ENCODE data around the gene CEACAM1. TPM values are rescaled to one million over a fixed set of nuclear protein-coding genes. Genes with fewer than 3 reads are reported as not detected.
"Not testable (repeated sequence)": the region's sequence is repeated elsewhere in the genome, so short reads cannot be mapped to it uniquely, and the experiment has no call there.

CEACAM1 gene
- total RNA-seq, 1 donor from 2014 or later, result 10.9 TPM

- no peak for DNase-seq (ENCODE audit: low read depth in 2 of 2)
These were observed 15.5 kb downstream of the CEACAM1 start for GRCh38 chr19:42512743-42513304.

DNA sequence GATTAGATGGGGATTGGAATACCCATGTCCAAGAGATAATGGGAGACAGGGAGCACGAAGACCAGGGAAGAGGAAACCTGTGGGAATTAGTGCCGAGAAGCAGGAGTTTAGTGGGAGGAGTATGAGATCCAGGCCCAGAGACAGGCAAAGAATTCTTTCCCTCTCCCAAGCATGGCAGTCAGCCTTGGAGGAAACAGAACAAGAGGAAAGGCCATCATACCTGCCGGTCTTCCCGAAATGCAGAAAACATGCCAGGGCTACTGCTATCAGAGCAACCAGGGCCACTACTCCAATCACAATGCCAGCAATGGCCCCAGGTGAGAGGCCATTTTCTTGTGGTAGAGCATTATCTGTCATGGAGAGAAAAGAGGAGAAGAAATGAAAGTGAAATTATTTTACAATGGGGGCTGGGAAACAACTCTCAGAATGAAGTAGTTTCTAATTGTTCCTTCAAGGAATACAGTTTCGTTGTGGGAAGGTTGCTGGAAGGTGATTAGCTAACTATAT is 16.1 kb downstream of the CEACAM1 start:
- DNase-seq (ENCODE audit: low read depth in 2 of 2), result no peak

- no peak for DNase-seq (ENCODE audit: low read depth in 2 of 2)
These were observed 16.9 kb downstream of the CEACAM1 start for GRCh38 chr19:42511340-42511739.

DNA sequence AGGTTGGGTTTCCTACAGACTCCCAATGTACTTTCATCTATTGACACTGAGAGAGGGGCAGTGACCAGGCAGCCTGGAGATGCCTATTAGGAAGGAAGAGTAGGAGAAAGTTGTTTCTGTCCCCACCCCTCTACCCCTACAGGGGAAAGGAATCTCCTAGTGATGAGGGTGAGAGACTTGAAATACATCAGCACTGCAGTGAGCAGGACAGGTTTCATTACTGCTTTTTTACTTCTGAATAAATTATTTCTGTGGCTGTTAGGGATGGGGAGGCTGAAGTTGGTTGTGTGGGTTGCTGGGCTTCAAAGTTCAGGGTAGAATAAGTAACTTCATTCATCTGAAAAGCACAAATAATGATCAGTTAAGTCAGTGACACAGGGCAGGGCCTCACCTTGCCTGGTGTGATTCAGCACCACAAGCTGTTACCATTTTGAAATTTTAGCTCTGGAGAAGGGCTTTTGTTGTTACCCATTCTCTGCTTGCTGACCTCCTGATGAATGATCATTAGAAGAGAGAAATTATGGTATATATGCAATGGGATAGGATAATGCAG is 19.3 kb downstream of the CEACAM1 start:
- no peak for DNase-seq (ENCODE audit: low read depth in 2 of 2)

DNA sequence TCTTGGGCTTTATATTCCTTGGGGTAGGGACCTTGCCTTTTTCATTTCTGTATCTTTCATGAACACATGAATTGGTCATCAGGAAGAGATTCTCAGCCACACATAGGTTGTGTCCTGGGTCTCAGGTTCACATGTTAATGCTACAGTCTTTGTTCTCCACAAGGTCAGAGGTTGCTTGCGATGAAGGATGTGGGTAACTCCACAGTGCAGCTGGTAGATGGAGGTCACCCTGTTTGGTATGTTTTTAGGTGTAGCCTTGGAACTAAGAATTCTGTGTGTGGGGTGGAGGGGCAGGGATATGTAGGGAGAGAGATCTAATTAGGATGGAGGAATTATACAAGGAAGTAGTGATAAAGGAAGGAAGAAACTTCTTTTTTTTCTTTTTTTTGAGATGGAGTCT is 23.2 kb downstream of the CEACAM1 start:
- no peak for DNase-seq (ENCODE audit: low read depth in 2 of 2)

DNA sequence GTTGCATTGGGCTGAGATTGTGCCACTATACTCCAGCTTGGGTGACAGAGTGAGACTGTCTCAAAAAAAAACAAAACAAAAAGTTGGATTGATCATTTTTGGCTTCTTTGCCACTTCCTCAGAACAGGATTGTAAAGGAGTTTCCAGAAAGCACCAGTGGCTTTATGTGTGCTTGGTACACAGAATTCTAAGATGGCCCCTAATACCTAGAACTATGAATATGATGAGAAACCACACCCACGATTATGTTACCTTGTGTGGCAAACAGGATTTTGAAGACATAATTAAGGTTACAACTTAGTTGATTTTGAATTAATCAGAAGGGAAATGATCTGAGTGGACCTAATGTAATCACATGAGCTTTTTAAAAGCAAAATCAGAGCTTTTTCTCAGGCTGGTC is 26.5 kb downstream of the CEACAM1 start:
- DNase-seq (ENCODE audit: low read depth in 2 of 2), result no peak

DNA sequence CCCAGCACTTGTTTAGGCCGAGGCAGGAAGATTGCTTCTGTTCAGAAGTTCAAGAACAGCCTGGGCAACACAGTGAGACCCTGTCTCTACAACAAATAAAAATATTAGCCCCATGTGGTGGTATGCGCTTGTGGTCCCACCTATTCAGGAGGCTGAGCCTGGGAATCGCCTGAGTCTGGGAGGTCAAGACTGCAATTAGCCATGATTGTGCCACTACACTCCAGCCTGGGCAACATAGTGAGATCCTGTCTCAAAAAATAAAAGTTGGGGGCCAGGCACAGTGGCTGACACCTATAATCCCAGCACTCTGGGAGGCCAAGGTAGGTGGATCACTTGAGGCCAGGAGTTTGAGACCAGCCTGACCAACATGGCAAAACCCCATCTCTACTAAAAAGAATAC is 27.0 kb downstream of the CEACAM1 start:
- not testable (repeated sequence) for DNase-seq (ENCODE audit: low read depth in 2 of 2)

- DNase-seq (ENCODE audit: low read depth in 2 of 2), result peak; percentile 12 to 18
These were observed 30.0 kb downstream of the CEACAM1 start for GRCh38 chr19:42498169-42498757.

DNA sequence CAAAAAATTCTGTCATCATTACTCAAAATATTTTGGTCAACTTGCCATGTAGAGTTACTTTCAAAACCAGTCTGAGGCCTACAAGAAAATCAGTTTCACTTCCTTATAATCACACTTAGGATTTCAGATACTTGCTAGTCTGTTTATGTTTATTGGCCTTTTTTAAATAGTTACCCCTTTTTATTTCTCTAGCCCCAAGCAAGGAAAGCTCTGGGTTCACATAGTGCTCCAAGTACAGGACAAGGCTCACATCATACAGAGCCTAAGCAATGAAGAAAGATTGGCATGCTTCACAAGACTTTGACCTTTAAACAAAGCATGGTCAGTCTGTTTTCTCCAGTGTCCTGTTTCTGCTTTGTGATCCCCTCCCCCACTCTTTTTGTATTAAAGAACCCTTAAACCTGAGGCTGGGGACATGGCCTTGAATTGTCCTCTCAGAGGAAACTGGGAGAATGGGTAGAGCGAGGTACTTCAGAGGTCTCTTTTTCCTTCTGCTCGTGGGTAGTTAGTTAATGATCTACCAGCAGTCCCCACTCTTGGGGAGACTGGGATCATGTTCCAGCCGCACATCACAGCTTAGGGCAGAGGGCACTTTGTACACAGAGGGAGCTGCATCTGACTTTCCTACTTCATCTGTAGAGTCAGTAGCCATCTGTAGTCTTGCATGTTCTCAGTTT is 30.7 kb downstream of the CEACAM1 start:
- no peak for DNase-seq (ENCODE audit: low read depth in 2 of 2)

GRCh38 chr19:42496460-42497133 is 31.7 kb downstream of the CEACAM1 start:
- no peak for DNase-seq (ENCODE audit: low read depth in 2 of 2)

GRCh38 chr19:42495663-42496062 is 32.6 kb downstream of the CEACAM1 start:
- DNase-seq (ENCODE audit: low read depth in 2 of 2), result no peak

DNA sequence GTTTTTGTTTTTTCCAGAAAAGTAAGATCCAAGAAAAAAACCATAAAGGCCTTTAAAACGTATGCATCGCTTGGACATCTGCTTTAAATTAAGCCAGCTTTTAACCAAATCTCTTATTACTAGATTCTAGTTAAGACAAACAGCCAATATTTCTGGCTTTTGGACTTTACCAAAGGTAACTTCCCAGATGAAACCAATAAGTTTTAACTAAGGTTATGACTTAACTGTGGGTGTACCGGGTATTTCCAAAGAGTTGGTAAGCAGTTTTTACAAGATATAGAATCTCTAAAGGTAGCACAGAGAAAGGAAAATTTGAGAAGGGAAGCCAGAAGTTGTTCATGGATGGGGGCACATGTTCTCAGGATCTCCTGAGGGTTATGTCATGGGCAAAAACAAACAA is 34.0 kb downstream of the CEACAM1 start:
- DNase-seq (ENCODE audit: low read depth in 2 of 2), result no peak

GRCh38 chr19:42488783-42489521 is 39.3 kb downstream of the CEACAM1 start:
- no peak for DNase-seq (ENCODE audit: low read depth in 2 of 2)

GRCh38 chr19:42487798-42488178 is 40.5 kb downstream of the CEACAM1 start:
- no peak for DNase-seq (ENCODE audit: low read depth in 2 of 2)

DNA sequence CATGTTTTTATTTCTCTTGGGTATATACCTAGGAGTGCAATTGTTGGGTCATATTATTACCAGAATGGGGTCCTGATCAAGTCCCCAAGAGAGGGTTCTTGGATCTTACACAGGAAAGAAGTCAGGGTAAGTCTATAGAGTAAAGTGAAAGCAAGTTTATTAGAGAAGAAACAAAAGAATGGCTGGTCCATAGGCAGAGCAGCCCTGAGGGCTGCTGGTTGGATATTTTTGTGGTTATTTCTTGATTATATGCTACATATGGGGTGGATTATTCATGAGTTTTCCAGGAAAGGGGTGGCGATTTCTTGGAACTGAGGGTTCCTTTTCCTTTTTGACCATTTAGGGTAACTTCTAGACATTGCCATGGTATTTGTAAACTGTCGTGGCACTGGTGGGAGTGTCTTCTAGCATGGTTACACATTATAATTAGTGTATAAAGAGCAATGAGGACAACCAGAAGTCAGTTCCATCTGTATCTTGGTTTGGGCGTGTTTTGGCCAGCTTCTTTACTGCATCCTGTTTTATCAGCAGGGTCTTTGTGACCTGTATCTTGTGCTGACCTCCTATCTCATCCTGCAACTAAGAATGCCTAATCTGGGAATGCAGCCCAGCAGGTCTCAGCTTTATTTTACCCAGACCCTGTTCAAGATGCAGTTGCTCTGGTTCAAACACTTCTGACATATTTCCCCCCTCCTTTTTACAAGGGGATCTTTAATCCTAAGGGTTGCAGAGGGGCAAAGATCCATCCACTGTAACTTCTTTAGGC is 41.1 kb downstream of the CEACAM1 start:
- DNase-seq (ENCODE audit: low read depth in 2 of 2), result no peak

- DNase-seq (ENCODE audit: low read depth in 2 of 2), result not testable (repeated sequence)
These were observed 43.2 kb downstream of the CEACAM1 start for GRCh38 chr19:42485036-42485435.

DNA sequence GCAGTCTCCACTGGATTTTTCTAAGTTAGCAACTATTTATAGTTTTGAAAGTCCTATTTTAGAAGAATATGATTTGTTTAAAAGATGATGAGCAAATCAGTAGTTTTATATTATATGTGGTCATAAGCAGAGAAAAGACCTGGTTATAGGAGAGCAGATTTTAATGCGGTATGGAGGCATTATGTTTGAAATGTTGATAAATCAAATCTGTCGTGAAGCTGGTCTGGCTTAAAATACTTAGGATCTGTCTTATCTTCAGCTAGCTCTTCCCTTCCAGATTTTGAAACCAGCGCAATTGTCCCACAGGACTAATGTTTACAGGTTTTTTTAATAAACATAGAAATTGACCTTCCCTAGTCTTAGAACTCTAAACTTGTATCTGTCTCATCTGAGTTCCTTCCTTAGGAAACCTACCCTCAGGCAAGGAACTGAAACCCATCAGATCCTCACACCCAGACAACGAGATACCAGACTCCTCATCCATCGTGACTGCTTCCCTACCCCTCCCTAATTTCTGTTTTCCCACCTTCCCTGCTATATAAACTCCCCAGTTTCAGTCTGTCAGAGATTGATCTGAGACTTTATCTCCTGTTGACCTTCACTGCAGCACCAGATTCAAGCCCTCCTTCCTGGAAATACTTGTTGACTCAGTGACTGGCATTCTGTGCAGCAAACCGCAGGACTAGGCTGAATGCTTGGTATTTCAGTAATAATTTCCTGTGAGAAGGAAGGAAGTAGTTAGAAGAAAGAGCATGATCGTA is 47.8 kb downstream of the CEACAM1 start:
- DNase-seq (ENCODE audit: low read depth in 2 of 2), result peak; percentile 11 to 44

DNA sequence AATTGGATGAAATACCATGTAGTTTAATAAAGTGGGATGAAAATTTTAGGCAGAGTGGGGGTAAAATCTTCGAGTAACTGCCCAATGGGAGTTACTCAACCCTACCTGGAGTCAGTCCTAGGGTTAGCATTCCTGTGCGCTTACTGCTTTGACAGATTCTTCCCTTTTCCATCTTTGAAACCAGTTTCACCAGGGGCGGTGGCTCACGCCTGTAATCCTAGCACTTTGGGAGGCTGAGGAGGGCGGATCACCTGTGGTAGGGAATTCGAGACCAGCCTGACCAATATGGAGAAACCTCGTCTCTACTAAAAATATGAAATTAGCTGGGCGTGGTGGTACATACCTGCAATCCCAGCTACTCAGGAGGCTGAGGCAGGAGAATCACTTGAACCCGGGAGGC is 48.5 kb downstream of the CEACAM1 start:
- DNase-seq (ENCODE audit: low read depth in 2 of 2), result no peak

DNA sequence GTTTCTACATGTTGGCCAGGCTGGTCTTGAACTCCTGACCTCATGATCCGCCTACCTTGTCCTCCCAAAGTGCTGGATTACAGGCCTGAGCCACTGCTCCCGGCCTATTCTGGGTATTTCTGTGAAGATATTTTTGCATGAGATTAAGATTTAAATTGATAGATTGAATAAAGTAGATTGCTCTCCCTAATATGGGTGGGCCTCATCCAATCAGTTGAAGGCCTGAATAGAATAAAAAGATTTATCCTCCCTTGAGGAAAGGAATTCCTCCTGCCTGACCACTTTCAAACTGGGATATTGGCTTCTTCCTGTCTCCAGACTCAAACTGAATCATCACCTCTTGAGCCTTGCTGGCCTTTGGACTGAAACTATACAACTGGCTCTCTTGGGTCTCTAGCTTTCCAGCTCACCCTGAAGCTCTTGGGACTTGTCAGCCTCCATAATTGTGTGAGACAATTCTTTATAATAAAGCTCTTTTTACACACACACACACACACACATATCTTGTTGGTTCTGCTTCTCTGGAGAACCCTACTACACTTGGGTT is 49.4 kb downstream of the CEACAM1 start:
- DNase-seq (ENCODE audit: low read depth in 2 of 2), result no peak

DNA sequence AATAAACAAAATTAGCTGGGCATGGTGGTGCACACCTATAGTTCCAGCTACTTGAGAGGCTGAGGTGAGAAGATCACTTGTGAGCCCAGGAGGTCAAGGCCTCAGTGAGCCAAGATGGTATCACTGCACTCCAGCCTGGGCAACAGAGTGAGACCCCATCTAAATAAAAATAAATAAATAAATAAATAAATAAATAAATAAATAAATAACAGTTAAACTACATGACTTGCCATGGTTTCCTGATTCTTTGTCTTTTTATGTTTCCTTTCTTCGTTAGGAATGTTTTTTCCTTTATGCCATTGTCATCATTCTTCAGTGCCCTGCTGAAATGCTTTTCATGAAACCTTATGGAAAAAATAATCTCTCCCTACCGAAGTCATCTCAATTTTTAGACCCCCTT is 50.3 kb downstream of the CEACAM1 start:
- no peak for DNase-seq (ENCODE audit: low read depth in 2 of 2)

Measured in dermis microvascular lymphatic vessel endothelial cell (primary cell).